AML-193 (cell line): Measurements from ENCODE around the gene ANKRD11.
"Not testable (repeated sequence)": the region's sequence is repeated elsewhere in the genome, so short reads cannot be mapped to it uniquely, and the experiment has no call there.

ENCODE experiments used
- DNase-seq, 2 experiments: peaks; one replicate each; lab custom pipeline; 2025; lab: John Stamatoyannopoulos, UW

Gene ANKRD11

GRCh38 chr16:89406277-89406888 lies 84.0 kb downstream of the ANKRD11 start:
- no peak for DNase-seq

- no peak for DNase-seq
Measured at GRCh38 chr16:89404561-89404960, 85.8 kb downstream of the ANKRD11 start.

GRCh38 chr16:89402962-89403361 lies 87.4 kb downstream of the ANKRD11 start:
- DNase-seq, result no peak

DNA sequence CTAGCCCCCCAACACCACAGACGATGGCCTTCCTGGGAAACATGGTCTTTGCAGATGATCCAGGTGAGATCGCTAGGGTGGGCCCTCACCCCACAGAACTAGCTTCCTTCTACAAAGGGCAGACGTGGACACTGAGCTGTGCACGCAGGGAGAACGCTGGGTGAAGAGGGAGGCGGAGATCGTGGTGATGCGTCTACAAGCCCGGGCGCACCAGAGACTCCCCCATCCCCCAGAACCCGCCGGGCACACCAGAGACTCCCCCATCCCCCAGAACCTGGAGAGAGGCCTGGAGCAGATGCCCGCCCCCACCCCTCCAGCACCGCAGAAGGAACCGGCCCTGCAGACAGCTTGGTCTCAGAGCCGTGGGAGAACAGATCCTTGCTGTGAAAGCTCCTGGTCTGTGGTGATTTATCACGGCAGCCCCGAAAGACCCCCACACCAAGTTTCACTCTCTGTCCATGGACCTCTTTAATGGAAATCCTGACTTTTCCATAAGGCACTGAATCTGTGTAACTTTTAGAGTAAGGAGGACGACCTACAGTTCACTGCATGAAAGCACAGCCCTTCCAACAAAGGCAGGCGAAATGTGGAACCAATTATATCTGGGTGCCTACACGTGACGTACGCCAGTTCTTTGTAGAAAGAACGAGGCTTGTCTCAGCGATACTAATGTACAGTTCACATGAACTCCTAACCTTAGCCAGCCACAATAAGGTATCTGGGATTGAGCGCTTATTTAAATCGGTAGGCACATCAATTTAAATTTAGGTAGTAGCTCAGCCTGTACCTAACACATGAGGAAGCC lies 88.5 kb downstream of the ANKRD11 start:
- no peak for DNase-seq

GRCh38 chr16:89401205-89401604 lies 89.2 kb downstream of the ANKRD11 start:
- DNase-seq, result no peak

DNA sequence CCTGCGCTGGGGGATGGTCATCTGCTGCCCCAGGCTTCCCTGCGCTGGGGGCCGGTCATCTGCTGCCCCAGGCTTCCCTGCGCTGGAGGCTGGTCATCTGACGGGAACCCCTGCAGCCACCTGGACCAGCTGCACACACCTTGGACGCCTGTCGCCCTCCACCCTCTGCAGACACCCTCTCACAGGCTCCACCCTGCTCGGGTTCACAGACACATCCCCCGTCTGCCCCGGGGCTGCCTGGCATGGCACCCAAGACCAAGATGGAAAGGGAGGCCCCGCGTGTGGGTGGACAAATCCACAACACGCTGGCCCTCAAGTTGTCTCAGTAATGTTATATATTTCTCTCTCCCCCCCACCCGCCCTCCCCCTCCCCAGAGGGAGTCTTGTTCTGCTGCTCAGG lies 89.6 kb downstream of the ANKRD11 start:
- no peak for DNase-seq

DNA sequence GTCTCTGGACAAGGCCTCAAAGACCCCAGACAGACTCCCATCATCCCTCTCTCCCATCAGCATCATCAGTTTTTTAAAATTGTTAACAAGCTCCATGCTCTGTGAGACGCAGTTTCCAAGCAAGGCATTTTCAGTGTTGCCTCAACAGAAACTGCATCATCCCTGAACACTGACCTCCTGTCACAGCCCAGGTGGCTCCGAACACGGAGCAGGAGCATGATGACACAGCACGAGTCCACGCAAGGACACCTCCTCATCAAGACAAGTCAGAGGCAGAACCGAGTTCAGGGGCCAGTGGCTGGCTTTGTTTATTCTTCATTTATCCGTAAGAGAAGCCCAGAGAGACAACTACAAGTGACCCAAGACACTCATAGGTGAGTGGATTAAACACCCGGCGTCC lies 91.4 kb downstream of the ANKRD11 start:
- no peak for DNase-seq

- no peak for DNase-seq
Measured at GRCh38 chr16:89397331-89397861, 93.0 kb downstream of the ANKRD11 start.

DNA sequence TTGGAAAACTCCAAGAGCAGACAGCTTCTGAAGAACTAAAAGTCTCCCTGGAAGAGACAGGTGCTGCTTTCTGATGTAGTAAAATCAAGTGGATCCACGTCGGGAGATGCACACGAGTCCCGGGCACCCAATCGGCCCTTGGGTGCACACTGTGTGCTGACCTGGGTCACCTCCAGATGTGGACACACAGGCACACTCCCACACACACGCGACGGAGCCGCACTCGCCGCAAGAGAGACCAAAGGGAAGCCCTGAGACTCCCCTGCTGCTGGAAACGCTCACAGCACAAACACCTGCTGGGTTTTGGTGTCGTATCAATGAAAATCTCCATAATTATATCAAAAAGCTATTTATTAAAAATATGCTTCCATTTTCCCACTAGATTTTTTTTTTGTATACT lies 94.2 kb downstream of the ANKRD11 start:
- no peak for DNase-seq

DNA sequence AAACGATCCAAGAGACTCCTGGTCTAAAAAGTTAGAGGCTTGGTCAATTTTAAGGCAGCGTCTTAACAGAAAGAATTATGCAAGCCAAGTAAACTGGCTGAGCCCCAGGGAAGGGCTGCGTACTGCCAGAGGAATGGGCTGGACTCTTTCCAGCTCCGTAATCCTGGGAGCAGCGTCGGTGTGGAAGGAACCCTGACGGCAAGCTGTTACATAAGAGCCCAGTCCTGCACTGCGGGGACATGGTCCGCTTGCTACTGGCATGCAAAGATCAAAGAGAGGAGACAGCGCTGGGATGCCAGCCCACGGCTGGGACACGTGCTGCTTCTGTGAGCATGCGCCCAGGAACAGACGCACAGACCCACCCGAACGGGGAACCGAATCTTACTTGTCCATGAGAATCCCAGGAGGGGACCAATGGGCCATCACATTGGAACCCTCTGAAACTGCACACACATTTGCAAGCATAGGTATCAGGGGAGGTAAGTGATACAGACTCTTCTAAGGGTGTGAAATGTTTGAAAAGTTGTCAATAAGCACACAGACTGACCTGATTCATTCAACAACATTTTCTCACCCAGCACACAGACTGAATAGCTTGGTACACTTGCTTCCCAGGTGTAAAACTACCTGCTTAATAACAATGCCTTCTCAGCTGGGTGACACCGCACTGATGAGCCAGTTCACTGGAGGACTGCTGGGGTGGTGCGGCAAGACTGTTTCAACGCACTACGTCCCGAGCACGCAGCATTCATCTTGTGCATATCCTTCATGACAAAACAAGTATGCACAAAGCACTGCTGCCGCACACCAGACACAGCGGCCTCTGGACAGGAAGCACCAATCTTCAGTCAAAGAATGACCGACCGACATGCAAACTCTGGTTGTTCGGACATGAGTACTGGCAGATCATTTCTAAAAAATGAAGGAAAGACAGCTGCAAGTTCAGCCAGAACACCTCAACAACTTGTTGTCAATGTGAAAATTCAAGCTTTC lies 94.9 kb downstream of the ANKRD11 start:
- DNase-seq, result no peak

DNA sequence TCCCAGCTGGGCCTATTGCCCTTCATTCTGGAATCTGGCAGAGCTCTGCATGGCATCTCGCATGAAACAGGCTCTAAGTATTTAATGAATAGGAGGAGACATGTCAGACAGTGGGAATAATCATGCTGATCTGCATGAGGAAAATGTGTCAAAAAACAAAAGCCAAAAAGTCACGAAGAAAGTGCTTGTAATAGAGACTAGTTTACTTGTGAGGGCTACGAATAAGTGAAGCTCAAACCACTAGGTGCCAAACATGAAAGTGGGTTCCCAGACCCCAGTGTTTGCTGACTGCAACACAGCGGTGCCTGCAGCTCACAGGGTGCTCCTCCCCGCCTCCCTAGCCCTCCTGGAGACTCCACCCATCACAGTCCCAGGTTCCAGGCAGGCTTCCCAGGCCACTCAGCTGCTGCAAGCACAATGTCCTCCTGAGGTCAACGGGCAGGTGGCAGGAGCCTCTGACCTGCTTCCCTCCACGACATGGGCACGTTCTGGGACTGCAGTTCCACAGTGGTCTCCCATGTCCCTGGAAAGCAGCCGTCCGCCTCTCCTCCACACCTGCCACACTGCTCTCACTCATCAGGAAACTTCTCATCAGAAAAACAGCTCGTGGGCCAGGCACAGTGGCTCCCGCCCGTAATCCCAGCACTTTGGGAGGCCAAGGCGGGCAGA lies 96.5 kb downstream of the ANKRD11 start:
- DNase-seq, result no peak

- DNase-seq, result no peak
Measured at GRCh38 chr16:89392881-89393737, 97.3 kb downstream of the ANKRD11 start.

DNA sequence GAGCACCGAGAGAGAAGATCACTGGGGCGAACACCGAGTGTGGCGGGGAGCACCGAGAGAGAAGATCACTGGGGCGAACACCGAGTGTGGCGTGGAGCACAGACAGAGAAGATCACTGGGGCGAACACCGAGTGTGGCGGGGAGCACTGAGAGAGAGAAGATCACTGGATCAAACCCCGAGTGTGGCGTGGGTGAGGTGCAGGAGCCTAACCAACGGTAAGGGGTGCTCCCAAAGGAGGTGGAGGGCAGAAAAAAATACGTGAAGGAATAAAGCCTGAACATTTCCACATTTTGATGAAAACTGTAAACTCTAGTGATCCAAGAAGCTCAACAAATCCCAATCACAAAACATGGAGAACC lies 100.2 kb downstream of the ANKRD11 start:
- not testable (repeated sequence) for DNase-seq

- DNase-seq, result not testable (repeated sequence)
Measured at GRCh38 chr16:89389504-89390223, 100.7 kb downstream of the ANKRD11 start.

- DNase-seq, result no peak
Measured at GRCh38 chr16:89388536-89388935, 101.8 kb downstream of the ANKRD11 start.

DNA sequence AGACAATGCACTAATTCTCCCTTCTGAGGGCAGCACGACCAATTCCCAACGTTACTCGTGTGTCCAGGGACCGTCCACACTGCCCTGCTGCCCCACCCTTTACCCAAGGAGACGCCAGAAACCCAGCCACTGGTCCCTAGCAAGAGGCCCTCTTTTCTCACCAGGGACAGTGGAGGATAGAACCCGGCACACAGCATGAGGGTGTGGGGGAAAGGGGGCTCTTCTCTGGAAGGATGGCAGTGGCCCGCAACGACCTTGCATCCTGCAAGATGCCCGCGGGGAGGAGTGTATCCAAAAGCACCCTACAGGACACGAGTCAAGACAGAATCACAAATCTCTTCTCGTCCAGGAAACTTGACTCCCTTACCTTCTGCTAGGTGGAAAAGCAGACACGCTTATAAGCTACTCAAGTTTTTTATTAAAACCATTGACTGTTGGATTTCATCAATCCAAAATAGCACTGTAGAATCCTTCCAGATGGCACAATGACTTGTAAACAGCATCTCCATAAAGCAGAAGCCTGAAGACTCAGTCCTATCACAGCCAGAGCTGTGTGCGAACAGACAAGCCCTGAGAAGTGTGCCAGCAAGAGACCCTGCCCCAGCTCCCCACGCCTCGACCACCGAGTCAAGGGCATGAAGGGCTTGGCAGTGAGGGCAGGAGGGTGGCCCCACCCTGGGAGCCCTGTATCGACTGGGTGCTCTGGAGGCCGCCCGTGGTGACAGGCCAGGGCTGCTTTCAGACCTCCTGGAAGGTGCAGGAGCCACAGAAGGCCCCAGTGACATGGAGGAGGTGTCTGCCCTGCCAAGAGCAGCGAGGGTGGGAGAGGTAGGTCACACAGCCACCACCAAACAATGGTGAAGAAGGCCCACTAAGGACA lies 103.8 kb downstream of the ANKRD11 start:
- no peak for DNase-seq

- no peak for DNase-seq
Measured at GRCh38 chr16:89385712-89386111, 104.6 kb downstream of the ANKRD11 start.

GRCh38 chr16:89384282-89384681 lies 106.1 kb downstream of the ANKRD11 start:
- DNase-seq, result no peak
